Mesenchymal stem cell (in vitro differentiated cells and primary cell): ENCODE data around the gene FBXO21. TPM values are rescaled to one million over a fixed set of nuclear protein-coding genes. Genes with fewer than 3 reads are reported as not detected.

Source experiments
- DNase-seq: peaks from one replicate; pipeline ENCODE4 v3.0.0-alpha.2; 2013
- H2AFZ ChIP-seq: one replicate; pipeline ENCODE4 v1.6.1; 2013; ENCODE audit warnings: low read depth, mild to moderate bottlenecking, control low read depth, inconsistent platforms, low read length, moderate library complexity
- H2AK5ac ChIP-seq: 2 replicates; pipeline ENCODE4 v1.6.1; 2013; ENCODE audit warnings: low read length, moderate library complexity, mild to moderate bottlenecking, inconsistent platforms; ENCODE audit not compliant: severe bottlenecking
- H2BK120ac ChIP-seq: one replicate; pipeline ENCODE4 v1.6.1; 2013; ENCODE audit warnings: low read depth, mild to moderate bottlenecking, inconsistent platforms, low read length, moderate library complexity
- H2BK12ac ChIP-seq, 2 experiments: one replicate each; pipeline ENCODE4 v1.6.1; 2013; ENCODE audit warnings: inconsistent platforms in 2 of 2, low read length in 2 of 2, mild to moderate bottlenecking in 2 of 2, moderate library complexity in 2 of 2, control low read depth in 1 of 2
- H2BK15ac ChIP-seq: one replicate; pipeline ENCODE4 v1.6.1; 2013; ENCODE audit warnings: mild to moderate bottlenecking, low read depth, inconsistent platforms; ENCODE audit not compliant: poor library complexity, severe bottlenecking
- H2BK5ac ChIP-seq: 2 replicates; pipeline ENCODE4 v1.6.1; 2013; ENCODE audit warnings: low read depth, mild to moderate bottlenecking, low read length, control low read depth, inconsistent platforms; ENCODE audit not compliant: poor library complexity, severe bottlenecking
- H3K14ac ChIP-seq, 2 experiments: one replicate each; pipeline ENCODE4 v1.6.1; 2013; ENCODE audit warnings: inconsistent platforms in 2 of 2, low read length in 2 of 2, control low read depth in 1 of 2, mild to moderate bottlenecking in 1 of 2, moderate library complexity in 1 of 2
- H3K18ac ChIP-seq, 2 experiments: one replicate each; pipeline ENCODE4 v1.6.1; 2013; ENCODE audit warnings: inconsistent platforms in 2 of 2, low read length in 2 of 2, control low read depth in 1 of 2, low read depth in 1 of 2, mild to moderate bottlenecking in 1 of 2
- H3K23ac ChIP-seq, 2 experiments: one replicate each; pipeline ENCODE4 v1.6.1; 2013; ENCODE audit warnings: inconsistent platforms in 2 of 2, low read length in 2 of 2, mild to moderate bottlenecking in 2 of 2, moderate library complexity in 2 of 2, control low read depth in 1 of 2
- H3K27ac ChIP-seq: 2 replicates; pipeline ENCODE4 v1.5.1; 2013; ENCODE audit warnings: mild to moderate bottlenecking, moderate library complexity, low read length, control low read depth, inconsistent platforms; ENCODE audit not compliant: poor library complexity, severe bottlenecking
- H3K27me3 ChIP-seq, 2 experiments: 2 replicates each; pipeline versions ENCODE4 v1.6.1 to v1.7.0; 2013; ENCODE audit warnings: low read length in 2 of 2, mild to moderate bottlenecking in 2 of 2, moderate library complexity in 2 of 2, control low read depth in 1 of 2, inconsistent platforms in 1 of 2; ENCODE audit not compliant: control insufficient read depth in 1 of 2, insufficient read depth in 1 of 2
- H3K36me3 ChIP-seq, 2 experiments: 2 replicates each; pipeline versions ENCODE4 v1.6.1 to v1.7.0; 2013; ENCODE audit warnings: low read length in 2 of 2, control low read depth in 1 of 2, inconsistent platforms in 1 of 2, low read depth in 1 of 2, mild to moderate bottlenecking in 1 of 2; ENCODE audit not compliant: insufficient read depth in 2 of 2, control insufficient read depth in 1 of 2
- H3K4ac ChIP-seq, 2 experiments: one replicate each; pipeline ENCODE4 v1.6.1; 2013; ENCODE audit warnings: inconsistent platforms in 2 of 2, low read length in 2 of 2, mild to moderate bottlenecking in 2 of 2, moderate library complexity in 2 of 2, control low read depth in 1 of 2, low read depth in 1 of 2
- H3K4me1 ChIP-seq: 2 replicates; pipeline ENCODE4 v1.6.1; 2013; ENCODE audit warnings: low read depth, low read length, control low read depth; ENCODE audit not compliant: control insufficient read depth, insufficient read depth
- H3K4me2 ChIP-seq: 2 replicates; pipeline ENCODE4 v1.6.1; 2013; ENCODE audit warnings: low read length, mild to moderate bottlenecking, inconsistent platforms; ENCODE audit not compliant: poor library complexity, severe bottlenecking
- H3K4me3 ChIP-seq, 2 experiments: 2 replicates each; pipeline versions ENCODE4 v1.5.1 to v1.7.0; 2013; ENCODE audit warnings: low read length in 2 of 2, mild to moderate bottlenecking in 2 of 2, control low read depth in 1 of 2, low read depth in 1 of 2; ENCODE audit not compliant: insufficient read depth in 1 of 2
- H3K79me1 ChIP-seq: replicated peaks from 2 replicates; pipeline ENCODE4 v1.6.1; 2013; ENCODE audit warnings: mild to moderate bottlenecking, control low read depth, low read length, inconsistent platforms; ENCODE audit not compliant: poor library complexity, severe bottlenecking
- H3K9ac ChIP-seq: 2 replicates; pipeline ENCODE4 v1.7.0; 2013; ENCODE audit warnings: mild to moderate bottlenecking, low read length, moderate library complexity
- H3K9me3 ChIP-seq: 2 replicates; pipeline ENCODE4 v1.7.0; 2013; ENCODE audit warnings: mild to moderate bottlenecking, low read length; ENCODE audit not compliant: control insufficient read depth
- H4K8ac ChIP-seq: one replicate; pipeline ENCODE4 v1.6.1; 2013; ENCODE audit warnings: inconsistent platforms, mild to moderate bottlenecking, low read length, moderate library complexity
- H4K91ac ChIP-seq: one replicate; pipeline ENCODE4 v1.6.1; 2013; ENCODE audit warnings: mild to moderate bottlenecking, low read length, inconsistent platforms
- WGBS: methylation state at CpG from one replicate; pipeline ENCODE4 v1.1.7; 2013; ENCODE audit warnings: mixed read lengths; 5-methylcytosine and 5-hydroxymethylcytosine counted together
- polyA plus RNA-seq, 2 experiments: library from polyadenylated mRNA; stranded (reverse); fragments of 200-250 nt; gene quantifications; one replicate each; pipeline ENCODE4 v1.2.3, GENCODE V29; 2013

The FBXO21 gene
- polyA plus RNA-seq (2013, experiment 1 of 2), result 28.4 TPM
- polyA plus RNA-seq (2013, experiment 2 of 2), result 28.2 TPM

GRCh38 chr12:117190210-117190781 lies at the start of gene FBXO21:
Gene FBXO21 (minus strand): TSS chr12:117190470. CDS start chr12:117190456, 14 bp downstream.
- Histone ChIP-seq H3K36me3 (peaks cover 2 to 12% of the 10 kb centered on the region in 2 experiments), H3K18ac (peak within 1 kb of the TSS; percentile 91 to 98), H3K9ac (peak within 1 kb of the TSS; percentile 90), H3K14ac (peak within 1 kb of the TSS in 1 of 2 experiments; percentile 99), H3K79me1 (peaks cover 12% of the 10 kb centered on the region), H3K4me1 (peaks cover 12% of the 10 kb centered on the region), H3K4me3 (peak within 1 kb of the TSS; percentile 90 to 99), H3K4me2 (peak within 1 kb of the TSS; percentile 91), H2AFZ (peak within 1 kb of the TSS; percentile 95), H3K4ac (peak within 1 kb of the TSS; percentile 89 to 93), H4K8ac (peak within 1 kb of the TSS; percentile 93), H2BK5ac (no peak within 1 kb of the TSS), H2BK120ac (peak within 1 kb of the TSS; percentile 45), H3K9me3 (no peaks in the 10 kb centered on the region), H4K91ac (peak within 1 kb of the TSS; percentile 91), H2BK15ac (peak within 1 kb of the TSS; percentile 84), H2AK5ac (no peak within 1 kb of the TSS), H3K27me3 (peaks cover 0 to 15% of the 10 kb centered on the region in 2 experiments), H3K27ac (no peak within 1 kb of the TSS), H3K23ac (peak within 1 kb of the TSS in 1 of 2 experiments; percentile 99), H2BK12ac (peak within 1 kb of the TSS in 1 of 2 experiments; percentile 94)
- 0% methylated on average over 44 of the region's 59 CpGs for WGBS
- peak; percentile 79 for DNase-seq

GRCh38 chr12:117236456-117237001 lies 46.3 kb upstream of the FBXO21 start:
- no peaks in the 10 kb centered on the region for H3K9me3 ChIP-seq
- H2AK5ac ChIP-seq, result no peak overlapping the region
- no peak overlapping the region for H2BK12ac ChIP-seq
- peak; percentile 37 for DNase-seq
- no peak overlapping the region for H3K4me2 ChIP-seq
- H3K27ac ChIP-seq, result no peak overlapping the region
- H3K36me3 ChIP-seq, result peaks cover 0 to 2% of the 10 kb centered on the region in 2 experiments
- 6% methylated on average over 12 of the region's 13 CpGs for WGBS
- H3K14ac ChIP-seq, result no peak overlapping the region
- H3K9ac ChIP-seq, result no peak overlapping the region
- H3K18ac ChIP-seq, result no peak overlapping the region
- no peak overlapping the region for H3K23ac ChIP-seq
- H2AFZ ChIP-seq, result no peak overlapping the region
- H2BK120ac ChIP-seq, result no peak overlapping the region
- no peaks in the 10 kb centered on the region for H3K79me1 ChIP-seq
- no peak overlapping the region for H2BK5ac ChIP-seq
- H3K4me3 ChIP-seq, result no peak overlapping the region
- peaks cover 7 to 41% of the 10 kb centered on the region in 2 experiments for H3K27me3 ChIP-seq
- no peak overlapping the region for H4K91ac ChIP-seq
- H4K8ac ChIP-seq, result no peak overlapping the region
- H2BK15ac ChIP-seq, result no peak overlapping the region
- H3K4me1 ChIP-seq, result peaks cover 2% of the 10 kb centered on the region
- no peak overlapping the region for H3K4ac ChIP-seq

- Histone ChIP-seq H3K14ac (no peak overlapping the region), H4K8ac (no peak overlapping the region), H3K36me3 (peaks cover 0 to 2% of the 10 kb centered on the region in 2 experiments), H2BK120ac (no peak overlapping the region), H2BK5ac (no peak overlapping the region), H2AFZ (no peak overlapping the region), H3K4ac (no peak overlapping the region), H2BK15ac (no peak overlapping the region), H3K27ac (no peak overlapping the region), H3K9ac (no peak overlapping the region), H3K4me3 (no peak overlapping the region), H3K23ac (no peak overlapping the region), H3K18ac (no peak overlapping the region), H4K91ac (no peak overlapping the region), H3K9me3 (no peaks in the 10 kb centered on the region), H3K4me2 (no peak overlapping the region), H2BK12ac (no peak overlapping the region), H3K27me3 (peaks cover 7 to 47% of the 10 kb centered on the region in 2 experiments), H3K4me1 (peaks cover 2% of the 10 kb centered on the region), H2AK5ac (no peak overlapping the region), H3K79me1 (no peaks in the 10 kb centered on the region)
- WGBS, result 70% methylated on average over 1 of the region's 2 CpGs
- no peak for DNase-seq
Observed at GRCh38 chr12:117235261-117235660, 45.0 kb upstream of the FBXO21 start.

- H2BK15ac ChIP-seq, result no peak overlapping the region
- peaks cover 7 to 46% of the 10 kb centered on the region in 2 experiments for H3K27me3 ChIP-seq
- H4K91ac ChIP-seq, result no peak overlapping the region
- no peak overlapping the region for H3K14ac ChIP-seq
- no peak overlapping the region for H2BK5ac ChIP-seq
- no peak overlapping the region for H3K4ac ChIP-seq
- no peak overlapping the region for H2BK120ac ChIP-seq
- H3K27ac ChIP-seq, result no peak overlapping the region
- H2AFZ ChIP-seq, result no peak overlapping the region
- no peak overlapping the region for H3K4me3 ChIP-seq
- H3K9me3 ChIP-seq, result no peaks in the 10 kb centered on the region
- H3K4me2 ChIP-seq, result no peak overlapping the region
- H3K79me1 ChIP-seq, result no peaks in the 10 kb centered on the region
- H4K8ac ChIP-seq, result no peak overlapping the region
- no peak overlapping the region for H3K9ac ChIP-seq
- whole genome bisulfite sequencing, result 83% methylated on average over 15 of the region's 15 CpGs
- no peak overlapping the region for H2AK5ac ChIP-seq
- no peak overlapping the region for H3K23ac ChIP-seq
- no peak overlapping the region for H3K18ac ChIP-seq
- H3K4me1 ChIP-seq, result peaks cover 2% of the 10 kb centered on the region
- H2BK12ac ChIP-seq, result no peak overlapping the region
- DNase-seq, result no peak
- H3K36me3 ChIP-seq, result peaks cover 0 to 2% of the 10 kb centered on the region in 2 experiments
Observed at GRCh38 chr12:117234441-117234840, 44.2 kb upstream of the FBXO21 start.
